Skeletal muscle tissue (tissue), 4 donors: ENCODE measurements around the gene SKIC8. TPM values are rescaled to one million over a fixed set of nuclear protein-coding genes. Genes with fewer than 3 reads are reported as not detected.
A peak's percentile ranks its signal among the peaks of the same experiment; 100 is the strongest.

Experiments
- H3K27ac ChIP-seq: one replicate; pipeline ENCODE4 v1.7.0; 2013; ENCODE audit warnings: mild to moderate bottlenecking, low read depth, low read length, inconsistent platforms
- H3K27me3 ChIP-seq, 3 donors: one replicate each; pipeline ENCODE4 v1.7.0; 2013; ENCODE audit warnings: low read length in 3 of 3; ENCODE audit not compliant: control insufficient read depth in 3 of 3, insufficient read depth in 3 of 3
- H3K36me3 ChIP-seq, 3 donors: one replicate each; pipeline ENCODE4 v1.7.0; 2013; ENCODE audit warnings: low read length in 3 of 3; ENCODE audit not compliant: control insufficient read depth in 3 of 3, insufficient read depth in 3 of 3
- H3K4me1 ChIP-seq, 3 donors: one replicate each; pipeline ENCODE4 v1.7.0; 2013; ENCODE audit warnings: low read length in 3 of 3, mild to moderate bottlenecking in 3 of 3; ENCODE audit not compliant: control insufficient read depth in 3 of 3, insufficient read depth in 3 of 3
- H3K4me3 ChIP-seq, 3 donors: one replicate each; pipeline ENCODE4 v1.7.0; 2013; ENCODE audit warnings: low read length in 3 of 3
- H3K9ac ChIP-seq, 3 donors: one replicate each; pipeline ENCODE4 v1.7.0; 2013; ENCODE audit warnings: low read length in 3 of 3, mild to moderate bottlenecking in 3 of 3, moderate library complexity in 2 of 3, low read depth in 1 of 3
- H3K9me3 ChIP-seq, 3 donors: one replicate each; pipeline ENCODE4 v1.7.0; 2013; ENCODE audit warnings: low read length in 3 of 3; ENCODE audit not compliant: control insufficient read depth in 3 of 3
- total RNA-seq: library from RNA; depleted of rRNA; stranded (reverse); fragments of >200 nt; gene quantifications from one replicate; pipeline ENCODE4 v1.2.3, GENCODE V29; 2014
- donor health status: Osteomylitis.

Gene SKIC8
- total RNA-seq, 1 donor from 2014 or later = 56.9 TPM

GRCh38 chr15:78301828-78302227, 2.4 kb upstream of the SKIC8 start:
- Histone ChIP-seq H3K27me3 (peaks cover 0 to 8% (median 2%) of the 10 kb centered on the region in 3 donors), H3K9me3 (no peaks in the 10 kb centered on the region), H3K36me3 (no peaks in the 10 kb centered on the region), H3K9ac (no peak overlapping the region), H3K27ac (no peak overlapping the region), H3K4me3 (no peak overlapping the region), H3K4me1 (peaks cover 8 to 19% (median 16%) of the 10 kb centered on the region in 3 donors)

GRCh38 chr15:78301326-78301725, 1.9 kb upstream of the SKIC8 start:
- peaks cover 0 to 8% (median 0%) of the 10 kb centered on the region in 3 donors for H3K27me3 ChIP-seq
- no peak overlapping the region for H3K9ac ChIP-seq
- H3K4me3 ChIP-seq = no peak overlapping the region
- H3K36me3 ChIP-seq = no peaks in the 10 kb centered on the region
- no peaks in the 10 kb centered on the region for H3K9me3 ChIP-seq
- peaks cover 8 to 19% (median 16%) of the 10 kb centered on the region in 3 donors for H3K4me1 ChIP-seq
- no peak overlapping the region for H3K27ac ChIP-seq

- Histone ChIP-seq H3K9ac (no peak overlapping the region), H3K27ac (no peak overlapping the region), H3K27me3 (no peaks in the 10 kb centered on the region), H3K36me3 (peaks cover 20 to 53% (median 44%) of the 10 kb centered on the region in 3 donors), H3K9me3 (no peaks in the 10 kb centered on the region), H3K4me1 (peaks cover 0 to 2% (median 0%) of the 10 kb centered on the region in 3 donors), H3K4me3 (no peak overlapping the region)
Observed at GRCh38 chr15:78292219-78292618, 7.2 kb downstream of the SKIC8 start.

GRCh38 chr15:78291698-78292097, 7.7 kb downstream of the SKIC8 start:
- no peak overlapping the region for H3K4me3 ChIP-seq
- peaks cover 0 to 2% (median 0%) of the 10 kb centered on the region in 3 donors for H3K4me1 ChIP-seq
- H3K9ac ChIP-seq = no peak overlapping the region
- H3K36me3 ChIP-seq = peaks cover 25 to 55% (median 49%) of the 10 kb centered on the region in 3 donors
- H3K27ac ChIP-seq = no peak overlapping the region
- no peaks in the 10 kb centered on the region for H3K27me3 ChIP-seq
- no peaks in the 10 kb centered on the region for H3K9me3 ChIP-seq

GRCh38 chr15:78291052-78291451, 8.4 kb downstream of the SKIC8 start:
- Histone ChIP-seq H3K9me3 (no peaks in the 10 kb centered on the region), H3K4me1 (peaks cover 0 to 2% (median 0%) of the 10 kb centered on the region in 3 donors), H3K27ac (no peak overlapping the region), H3K9ac (no peak overlapping the region), H3K36me3 (peaks cover 30 to 58% (median 53%) of the 10 kb centered on the region in 3 donors), H3K27me3 (no peaks in the 10 kb centered on the region), H3K4me3 (no peak overlapping the region)

GRCh38 chr15:78290222-78290621, 9.2 kb downstream of the SKIC8 start:
- no peaks in the 10 kb centered on the region for H3K9me3 ChIP-seq
- peaks cover 0 to 2% (median 0%) of the 10 kb centered on the region in 3 donors for H3K4me1 ChIP-seq
- peaks cover 32 to 62% (median 60%) of the 10 kb centered on the region in 3 donors for H3K36me3 ChIP-seq
- no peak overlapping the region for H3K4me3 ChIP-seq
- no peak overlapping the region for H3K9ac ChIP-seq
- H3K27ac ChIP-seq = no peak overlapping the region
- no peaks in the 10 kb centered on the region for H3K27me3 ChIP-seq

- Histone ChIP-seq H3K36me3 (peaks cover 67 to 82% (median 80%) of the 10 kb centered on the region in 3 donors), H3K27ac (no peak overlapping the region), H3K9me3 (no peaks in the 10 kb centered on the region), H3K4me3 (no peak overlapping the region), H3K4me1 (peaks cover 0 to 3% (median 0%) of the 10 kb centered on the region in 3 donors), H3K27me3 (no peaks in the 10 kb centered on the region), H3K9ac (no peak overlapping the region)
Observed at GRCh38 chr15:78284758-78285157, 14.7 kb downstream of the SKIC8 start.

- Histone ChIP-seq H3K4me3 (no peak overlapping the region), H3K36me3 (peaks cover 68 to 77% (median 69%) of the 10 kb centered on the region in 3 donors), H3K27ac (no peak overlapping the region), H3K4me1 (peaks cover 0 to 3% (median 0%) of the 10 kb centered on the region in 3 donors), H3K9me3 (no peaks in the 10 kb centered on the region), H3K9ac (no peak overlapping the region), H3K27me3 (no peaks in the 10 kb centered on the region)
Observed at GRCh38 chr15:78282324-78282723, 17.1 kb downstream of the SKIC8 start.

GRCh38 chr15:78280319-78281072, 18.9 kb downstream of the SKIC8 start:
- no peak overlapping the region for H3K27ac ChIP-seq
- peaks cover 63 to 81% (median 67%) of the 10 kb centered on the region in 3 donors for H3K36me3 ChIP-seq
- peak overlapping the region in 2 of 3 donors; percentile 9 to 46 for H3K9ac ChIP-seq

More at GRCh38 chr15:78280319-78281072, 18.9 kb downstream of the SKIC8 start:
- Histone ChIP-seq H3K27me3 (no peaks in the 10 kb centered on the region), H3K4me1 (peaks cover 0 to 3% (median 2%) of the 10 kb centered on the region in 3 donors), H3K9me3 (no peaks in the 10 kb centered on the region), H3K4me3 (no peak overlapping the region)
